IMR-90 (cell line): ENCODE results near the gene KRTAP4-8. TPM values are rescaled to one million over a fixed set of nuclear protein-coding genes. Genes with fewer than 3 reads are reported as not detected.

ENCODE experiments used
- ATAC-seq: fragments of 200-7000 bp; cut with Tn5 transposase; 2 replicates; pipeline ENCODE4 v1.9.1; 2020; ENCODE audit warnings: low read depth, mild to moderate bottlenecking, moderate library complexity
- BruUV-seq: library from RNA; stranded (reverse); fragments of 400-500 nt; replicated peaks from 2 replicates; lab custom pipeline; 2021; lab: Mats Ljungman, UMichigan
- CTCF ChIA-PET: fragments of 300-600 bp; formaldehyde crosslinking; extraction: SDS; loops from one replicate; lab custom pipeline; 2021; ENCODE audit warnings: antibody characterized with exemption; lab: Yijun Ruan, JAX
- POLR2A ChIA-PET: fragments of 300-600 bp; sonication (Branson Sonifier 250); formaldehyde crosslinking; loops from one replicate; lab custom pipeline; 2022; ENCODE audit warnings: antibody characterized with exemption; ENCODE audit not compliant: unreplicated experiment; lab: Charles Lee
- DNase-seq: peaks from one replicate; pipeline ENCODE4 v3.0.0; 2013
- H2AFZ ChIP-seq: replicated peaks from 2 replicates; pipeline ENCODE3; 2013; ENCODE audit warnings: low read length, mild to moderate bottlenecking; ENCODE audit not compliant: poor library complexity
- H2AK5ac ChIP-seq: 2 replicates; pipeline ENCODE4 v1.6.1; 2013; ENCODE audit warnings: low read depth, low read length, inconsistent platforms
- H2AK9ac ChIP-seq: replicated peaks from 2 replicates; pipeline ENCODE3; 2013; ENCODE audit warnings: mild to moderate bottlenecking, low read depth, low read length, moderate library complexity; ENCODE audit not compliant: poor library complexity
- H2BK120ac ChIP-seq: 2 replicates; pipeline ENCODE4 v1.6.1; 2013; ENCODE audit warnings: low read depth, low read length, inconsistent platforms
- H2BK15ac ChIP-seq: 3 replicates; pipeline ENCODE4 v1.6.1; 2013; ENCODE audit warnings: low read depth, low read length, inconsistent platforms
- H2BK20ac ChIP-seq: 2 replicates; pipeline ENCODE4 v1.6.1; 2013; ENCODE audit warnings: low read depth, mild to moderate bottlenecking, inconsistent platforms, low read length, moderate library complexity
- H2BK5ac ChIP-seq: 2 replicates; pipeline ENCODE4 v1.6.1; 2013; ENCODE audit warnings: mild to moderate bottlenecking, low read depth, low read length, inconsistent platforms; ENCODE audit not compliant: poor library complexity, severe bottlenecking
- H3K14ac ChIP-seq: replicated peaks from 2 replicates; pipeline ENCODE4 v1.6.1; 2013; ENCODE audit warnings: low read depth, low read length, inconsistent platforms
- H3K18ac ChIP-seq: 2 replicates; pipeline ENCODE4 v1.6.1; 2013; ENCODE audit warnings: low read depth, low read length, control low read depth
- H3K23ac ChIP-seq: 2 replicates; pipeline ENCODE4 v1.6.1; 2013; ENCODE audit warnings: low read depth, low read length, inconsistent platforms
- H3K27ac ChIP-seq: 2 replicates; pipeline ENCODE4 v1.5.1; 2013; ENCODE audit warnings: mild to moderate bottlenecking, control low read depth, low read length; ENCODE audit not compliant: insufficient read depth
- H3K27me3 ChIP-seq: 2 replicates; pipeline ENCODE4 v1.6.1; 2013; ENCODE audit warnings: low read length; ENCODE audit not compliant: control insufficient read depth, insufficient read depth
- H3K36me3 ChIP-seq: 2 replicates; pipeline ENCODE4 v1.6.1; 2013; ENCODE audit warnings: low read length, mixed read lengths; ENCODE audit not compliant: control insufficient read depth, insufficient read depth
- H3K4ac ChIP-seq: 2 replicates; pipeline ENCODE4 v1.6.1; 2013; ENCODE audit warnings: low read depth, low read length, inconsistent platforms
- H3K4me1 ChIP-seq: 2 replicates; pipeline ENCODE4 v1.6.1; 2013; ENCODE audit warnings: low read length, mixed read lengths; ENCODE audit not compliant: control insufficient read depth, insufficient read depth
- H3K4me2 ChIP-seq: 2 replicates; pipeline ENCODE4 v1.6.1; 2013; ENCODE audit warnings: low read depth, mild to moderate bottlenecking, control low read depth, low read length, moderate library complexity
- H3K4me3 ChIP-seq: 2 replicates; pipeline ENCODE4 v1.5.1; 2013; ENCODE audit warnings: low read depth, mild to moderate bottlenecking, control low read depth, low read length, moderate library complexity; ENCODE audit not compliant: insufficient read depth
- H3K56ac ChIP-seq: 2 replicates; pipeline ENCODE4 v1.6.1; 2013; ENCODE audit warnings: low read length, inconsistent platforms; ENCODE audit not compliant: insufficient read depth; ENCODE audit errors: extremely low read depth
- H3K79me1 ChIP-seq, 2 experiments: 2 replicates each; pipeline ENCODE4 v1.6.1; 2013; ENCODE audit warnings: low read length in 2 of 2, inconsistent platforms in 1 of 2, low read depth in 1 of 2
- H3K9ac ChIP-seq: 2 replicates; pipeline ENCODE4 v1.6.1; 2013; ENCODE audit warnings: low read depth, low read length, control low read depth
- H3K9me1 ChIP-seq: 2 replicates; pipeline ENCODE4 v1.6.1; 2013; ENCODE audit warnings: low read length, inconsistent platforms; ENCODE audit not compliant: insufficient read depth
- H3K9me3 ChIP-seq: 2 replicates; pipeline ENCODE4 v1.6.1; 2013; ENCODE audit warnings: low read length; ENCODE audit not compliant: control insufficient read depth, insufficient read depth
- H4K20me1 ChIP-seq: 2 replicates; pipeline ENCODE4 v1.6.1; 2013; ENCODE audit warnings: low read length, inconsistent platforms; ENCODE audit not compliant: insufficient read depth
- H4K5ac ChIP-seq: 2 replicates; pipeline ENCODE4 v1.6.1; 2013; ENCODE audit warnings: mild to moderate bottlenecking, low read depth, low read length, control low read depth
- H4K8ac ChIP-seq, 2 experiments: 2 replicates each; pipeline ENCODE4 v1.6.1; 2013; ENCODE audit warnings: low read depth in 2 of 2, low read length in 2 of 2, control low read depth in 1 of 2, inconsistent platforms in 1 of 2
- H4K91ac ChIP-seq: 2 replicates; pipeline ENCODE4 v1.6.1; 2013; ENCODE audit warnings: low read depth, low read length, inconsistent platforms; ENCODE audit not compliant: insufficient read depth
- BHLHE40 ChIP-seq: fragments of 150-350 bp; IDR thresholded peaks from 2 replicates; pipeline ENCODE4 v1.6.1; 2016; ENCODE audit warnings: mild to moderate bottlenecking, low read depth, low read length
- CEBPB ChIP-seq: IDR thresholded peaks from 2 replicates; pipeline ENCODE4 v1.6.1; 2012; ENCODE audit warnings: low read depth, low read length, improper control_type of control experiment
- CHD1 ChIP-seq: IDR thresholded peaks from 2 replicates; pipeline ENCODE4 v1.6.1; 2012; ENCODE audit warnings: low read depth, low read length, improper control_type of control experiment
- CTCF ChIP-seq: conservative IDR thresholded peaks from 2 replicates; pipeline ENCODE4 v1.5.1; 2012; ENCODE audit warnings: mild to moderate bottlenecking, low read depth, low read length, improper control_type of control experiment
- FOS ChIP-seq: fragments of 150-350 bp; IDR thresholded peaks from 2 replicates; pipeline ENCODE4 v1.6.1; 2016; ENCODE audit warnings: low read depth, low read length
- MAFK ChIP-seq: IDR thresholded peaks from 2 replicates; pipeline ENCODE4 v1.6.1; 2012; ENCODE audit warnings: low read depth, low read length, improper control_type of control experiment
- MAZ ChIP-seq: IDR thresholded peaks from 2 replicates; pipeline ENCODE4 v1.6.1; 2012; ENCODE audit warnings: low read depth, mild to moderate bottlenecking, low read length, improper control_type of control experiment, moderate library complexity, borderline replicate concordance
- MXI1 ChIP-seq: IDR thresholded peaks from 2 replicates; pipeline ENCODE4 v1.6.1; 2012; ENCODE audit warnings: low read depth, mild to moderate bottlenecking, low read length, moderate library complexity, borderline replicate concordance
- NFE2L2 ChIP-seq: fragments of 150-350 bp; IDR thresholded peaks from 2 replicates; pipeline ENCODE4 v1.6.1; 2016; ENCODE audit warnings: low read depth, mild to moderate bottlenecking, low read length
- POLR2A ChIP-seq: IDR thresholded peaks from 2 replicates; pipeline ENCODE4 v1.6.1; 2012; ENCODE audit warnings: mild to moderate bottlenecking, low read depth, low read length
- RAD21 ChIP-seq: IDR thresholded peaks from 2 replicates; pipeline ENCODE4 v1.6.1; 2012; ENCODE audit warnings: low read length, improper control_type of control experiment
- RCOR1 ChIP-seq: IDR thresholded peaks from 2 replicates; pipeline ENCODE4 v1.6.1; 2012; ENCODE audit warnings: mild to moderate bottlenecking, low read length, improper control_type of control experiment; ENCODE audit not compliant: insufficient replicate concordance
- RFX5 ChIP-seq: IDR thresholded peaks from 2 replicates; pipeline ENCODE4 v1.8.0; 2012; ENCODE audit warnings: low read depth, mild to moderate bottlenecking, low read length, moderate library complexity
- SMC3 ChIP-seq: fragments of 150-350 bp; IDR thresholded peaks from 2 replicates; pipeline ENCODE4 v1.6.1; 2016; ENCODE audit warnings: low read depth, mild to moderate bottlenecking, antibody characterized with exemption, low read length, moderate library complexity
- USF2 ChIP-seq: fragments of 150-350 bp; IDR thresholded peaks from 2 replicates; pipeline ENCODE4 v1.6.1; 2017; ENCODE audit warnings: mild to moderate bottlenecking, antibody characterized with exemption, low read length, low read depth
- dilution Hi-C: fragments of 300-500 bp; cut with HindIII; formaldehyde crosslinking; loops from one replicate; pipeline ENCODE4 v1.14.3; 2018; ENCODE audit warnings: low sequenced_read_pairs; ENCODE audit not compliant: unreplicated experiment
- in situ Hi-C: fragments of 300-500 bp; cut with MboI; formaldehyde crosslinking; loops from 3 replicates; pipeline ENCODE4 v1.14.3; 2019; ENCODE audit warnings: low sequenced_read_pairs, inconsistent platforms, mixed read lengths
- intact Hi-C: fragments of 100-400 bp; cut with micrococcal nuclease; formaldehyde crosslinking; loops from 2 replicates; pipeline ENCODE4 v1.10.0; 2022
- polyA plus RNA-seq, 3 experiments: library from polyadenylated mRNA; depleted of rRNA; stranded (reverse); fragments of >200 nt; gene quantifications; 2 replicates each; pipeline ENCODE4 v1.2.3, GENCODE V29; 2012; ENCODE audit warnings: low replicate concordance in 1 of 3
- total RNA-seq: library from RNA; depleted of rRNA; stranded (reverse); fragments of >200 nt; gene quantifications from 2 replicates; pipeline ENCODE4 v1.2.3, GENCODE V29; 2012
- TF ChIP-seq, protein P1 (sequence below): fragments of 150-350 bp; IDR thresholded peaks from 2 replicates; pipeline ENCODE4 v1.6.1; 2016; ENCODE audit warnings: low read depth, mild to moderate bottlenecking, low read length, moderate library complexity, borderline replicate concordance

KRTAP4-8 gene
- total and polyA plus RNA-seq, 2 of the 4 experiments (the other 2 are of a cell fraction) = not detected

GRCh38 chr17:41067281-41067680 is 30.7 kb downstream of the KRTAP4-8 start:
- no peaks in the 10 kb centered on the region for H3K27me3 ChIP-seq
- H3K4me3 ChIP-seq = no peak overlapping the region
- H3K4me2 ChIP-seq = no peak overlapping the region
- no peak overlapping the region for H2AK9ac ChIP-seq
- no peaks in the 10 kb centered on the region for H3K36me3 ChIP-seq
- TF ChIP-seq FOS = no peak
- TF ChIP-seq CTCF = no peak
- TF ChIP-seq POLR2A = no peak
- TF ChIP-seq USF2 = no peak
- no peak for TF ChIP-seq MXI1
- no peak for TF ChIP-seq RCOR1
- no peak for TF ChIP-seq CEBPB
- no peak for TF ChIP-seq MAFK
- no peak for TF ChIP-seq BHLHE40
- TF ChIP-seq CHD1 = no peak
- TF ChIP-seq RAD21 = no peak
- TF ChIP-seq, protein P1, sequence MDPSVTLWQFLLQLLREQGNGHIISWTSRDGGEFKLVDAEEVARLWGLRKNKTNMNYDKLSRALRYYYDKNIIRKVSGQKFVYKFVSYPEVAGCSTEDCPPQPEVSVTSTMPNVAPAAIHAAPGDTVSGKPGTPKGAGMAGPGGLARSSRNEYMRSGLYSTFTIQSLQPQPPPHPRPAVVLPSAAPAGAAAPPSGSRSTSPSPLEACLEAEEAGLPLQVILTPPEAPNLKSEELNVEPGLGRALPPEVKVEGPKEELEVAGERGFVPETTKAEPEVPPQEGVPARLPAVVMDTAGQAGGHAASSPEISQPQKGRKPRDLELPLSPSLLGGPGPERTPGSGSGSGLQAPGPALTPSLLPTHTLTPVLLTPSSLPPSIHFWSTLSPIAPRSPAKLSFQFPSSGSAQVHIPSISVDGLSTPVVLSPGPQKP = no peak
- no peak for TF ChIP-seq MAZ
- TF ChIP-seq SMC3 = no peak
- TF ChIP-seq NFE2L2 = no peak
- TF ChIP-seq RFX5 = no peak
- no peaks in the 10 kb centered on the region for H4K20me1 ChIP-seq
- no peak overlapping the region for H3K56ac ChIP-seq
- intact Hi-C loops = no loop called here
- H4K91ac ChIP-seq = peak overlapping the region; percentile 90
- DNase-seq (peak; percentile 73), ATAC-seq (peak; percentile 21)
- ChIA-PET POLR2A (no interaction called here), CTCF (no interaction called here)
- H2BK15ac ChIP-seq = peak overlapping the region; percentile 74; the same call in 2 of the 3 replicates
- H3K9me3 ChIP-seq = no peaks in the 10 kb centered on the region
- H3K18ac ChIP-seq = peak overlapping the region; percentile 90; the same call in 1 of the 2 replicates
- H3K79me1 ChIP-seq = no peaks in the 10 kb centered on the region
- peak overlapping the region; percentile 82; the same call in 1 of the 2 replicates for H4K5ac ChIP-seq
- peak overlapping the region; percentile 95 for H3K4ac ChIP-seq
- dilution Hi-C loops = no loop called here
- peak overlapping the region; percentile 89 for H3K14ac ChIP-seq
- H3K9ac ChIP-seq = no peak overlapping the region
- H4K8ac ChIP-seq = peak overlapping the region; percentile 7 to 91; a peak in 3 of 4 replicates
- H3K4me1 ChIP-seq = peaks cover 5% of the 10 kb centered on the region; the same call in 1 of the 2 replicates
- H3K9me1 ChIP-seq = peaks cover 7% of the 10 kb centered on the region
- peak overlapping the region; percentile 94 for H2BK5ac ChIP-seq
- H2AK5ac ChIP-seq = peak overlapping the region; percentile 79
- H2BK20ac ChIP-seq = peak overlapping the region; percentile 79
- in situ Hi-C loops = no loop called here
- no TSS peak for BruUV-seq
- H3K27ac ChIP-seq = no peak overlapping the region
- peak overlapping the region; percentile 96 for H2BK120ac ChIP-seq
- H3K23ac ChIP-seq = peak overlapping the region; percentile 48; the same call in 1 of the 2 replicates
- no peak overlapping the region for H2AFZ ChIP-seq
